HG03558 (cell line): Measurements from ENCODE around the gene DEXI.
A peak's percentile ranks its signal among the peaks of the same experiment; 100 is the strongest.
"Not testable (repeated sequence)": the region's sequence is repeated elsewhere in the genome, so short reads cannot be mapped to it uniquely, and the experiment has no call there.

Experiments
- ATAC-seq: cut with Tn5 transposase; IDR thresholded peaks from one replicate; pipeline ENCODE4 v1.9.1; 2021; ENCODE audit warnings: moderate number of reproducible peaks; ENCODE audit not compliant: unreplicated experiment; ENCODE audit errors: extremely low read depth

Gene DEXI

DNA sequence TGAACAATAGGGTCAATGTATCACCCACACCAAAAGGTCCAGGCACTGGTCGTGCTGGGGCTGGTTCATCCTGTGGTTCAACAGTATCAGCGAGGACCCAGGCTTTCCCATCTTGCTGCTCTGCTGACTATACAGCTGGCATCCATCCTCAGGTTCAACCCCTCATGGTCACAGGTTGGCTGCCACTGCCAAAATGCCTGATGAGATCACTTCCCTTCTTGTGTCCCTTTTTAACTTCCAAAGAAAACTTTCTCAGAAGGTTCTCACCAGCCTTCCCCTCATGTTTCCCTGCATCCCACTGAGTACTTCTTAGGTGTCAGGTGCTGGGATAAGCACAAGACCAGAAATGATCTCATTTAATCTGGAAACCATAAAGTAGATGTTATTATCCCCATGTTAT, 27.8 kb upstream of the DEXI start:
- no peak for ATAC-seq

DNA sequence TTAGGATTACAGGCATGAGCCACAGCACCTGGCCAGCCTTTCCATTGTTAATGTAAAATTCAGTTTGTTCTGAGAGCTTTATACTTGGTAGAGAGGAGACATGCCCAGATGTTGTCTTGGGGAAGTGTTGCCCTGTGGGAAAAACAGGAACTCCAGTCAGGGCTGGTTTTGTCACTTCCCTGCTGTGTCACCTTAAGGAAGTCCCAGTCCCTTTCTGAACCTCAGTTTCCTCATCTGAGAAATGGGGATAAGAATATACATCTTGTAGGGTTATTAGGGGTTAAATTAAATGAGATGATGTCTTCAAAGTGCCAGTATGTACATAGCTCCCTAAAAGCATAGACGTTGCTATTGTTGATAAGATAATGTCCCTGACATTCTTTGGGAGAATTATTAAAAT, 27.3 kb upstream of the DEXI start:
- ATAC-seq: no peak

DNA sequence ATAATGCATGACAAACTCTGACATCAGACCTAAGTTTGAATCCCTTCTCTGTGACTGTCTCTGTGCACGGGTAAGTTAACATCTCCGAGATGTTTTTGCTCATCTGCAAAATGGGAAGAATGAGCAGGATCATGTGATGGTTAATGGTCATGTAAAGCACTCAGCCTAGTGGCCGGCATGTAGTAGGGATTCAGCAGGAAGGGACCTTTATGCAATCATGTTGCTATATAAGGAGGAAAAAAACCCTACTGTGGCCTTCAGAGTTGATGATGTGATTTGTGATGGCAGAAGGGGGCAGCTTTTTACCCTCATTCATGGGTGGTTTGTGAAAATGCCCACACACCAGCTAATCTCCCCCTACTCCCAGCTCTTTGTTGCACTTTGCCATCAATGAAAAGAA, 26.2 kb upstream of the DEXI start:
- no peak for ATAC-seq

DNA sequence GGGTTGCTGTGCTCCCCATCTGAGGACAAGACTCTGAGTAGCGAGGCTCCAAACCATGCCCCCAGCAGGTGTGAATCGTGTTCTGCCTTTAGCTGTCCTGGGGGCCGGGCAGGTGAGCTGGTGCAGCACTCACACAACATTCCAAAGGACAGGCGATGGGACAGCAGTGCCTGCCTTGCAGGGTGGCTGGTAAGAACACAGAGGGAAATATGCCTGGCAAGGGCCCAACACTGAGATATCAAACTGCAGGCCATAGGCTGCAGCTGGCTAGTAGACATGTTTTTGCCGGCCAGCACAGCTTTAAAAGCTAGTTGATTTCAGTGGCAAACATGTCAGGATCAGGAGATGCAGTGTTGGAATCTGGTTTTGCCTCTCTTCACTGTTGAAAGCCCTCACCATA, 25.7 kb upstream of the DEXI start:
- no peak for ATAC-seq

DNA sequence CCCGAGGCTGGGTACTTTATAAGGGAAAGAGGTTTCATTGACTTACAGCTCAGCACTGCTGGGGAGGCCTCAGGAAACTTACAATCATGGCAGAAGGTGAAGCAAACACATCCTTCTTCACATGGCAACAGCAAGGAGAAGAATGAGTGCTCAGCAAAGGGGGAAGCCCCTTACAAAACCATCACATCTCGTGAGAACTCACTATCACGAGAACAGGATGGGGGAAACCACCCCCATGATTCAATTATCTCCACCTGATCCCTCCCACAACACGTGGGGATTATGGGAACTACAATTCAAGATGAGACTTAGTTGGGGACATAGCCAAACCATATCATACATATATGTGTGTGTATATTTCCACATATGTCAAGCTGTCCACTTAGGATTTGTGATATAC, 24.3 kb upstream of the DEXI start:
- not testable (repeated sequence) for ATAC-seq

DNA sequence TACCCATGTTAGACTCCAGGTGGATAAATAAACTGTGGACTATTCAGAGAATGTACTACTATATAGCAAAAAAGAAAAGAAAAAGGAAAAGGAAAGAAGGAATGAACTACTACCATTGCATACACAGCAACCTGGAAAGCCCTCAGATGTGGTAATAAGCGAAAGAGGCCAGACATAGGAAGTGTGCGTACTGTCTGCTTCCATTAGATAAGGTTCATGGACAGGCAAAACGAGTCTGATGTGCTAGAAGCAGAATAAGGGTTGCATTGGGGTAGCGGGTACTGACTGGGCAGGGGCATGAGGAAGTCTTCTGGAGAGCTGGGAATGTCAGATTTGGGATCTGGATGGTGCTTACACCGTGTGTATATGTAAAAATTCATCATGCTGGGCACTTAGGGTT, 23.9 kb upstream of the DEXI start:
- ATAC-seq: no peak

DNA sequence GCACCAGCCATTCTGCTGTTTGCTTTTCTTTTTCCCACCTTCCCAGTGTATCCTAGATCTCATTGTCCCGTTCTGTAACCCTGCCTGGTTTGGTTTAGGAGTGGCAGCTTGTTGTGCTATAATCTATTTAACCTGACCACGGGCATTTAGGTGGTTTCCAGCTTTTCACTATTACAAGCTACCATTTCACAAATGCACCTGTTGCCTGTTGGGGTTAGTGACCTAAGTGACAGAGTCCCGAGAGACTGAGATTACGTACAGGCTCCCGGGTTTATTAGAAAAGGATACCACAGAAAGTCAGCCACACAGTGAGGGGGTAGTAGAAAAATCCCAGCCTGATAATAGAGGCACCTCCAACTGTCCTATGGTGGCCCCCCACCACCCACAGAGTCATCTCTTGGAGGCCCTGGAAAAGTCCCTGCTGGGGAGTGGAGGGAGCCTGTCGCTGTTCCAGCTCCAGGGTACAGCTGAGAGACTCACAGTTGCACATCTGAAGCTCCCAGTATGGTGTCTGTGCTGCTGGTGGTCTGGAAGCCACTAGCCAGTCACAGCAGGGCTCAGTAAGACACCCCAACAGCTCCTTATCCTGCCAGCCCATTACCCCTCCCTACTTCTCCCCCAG, 23.3 kb upstream of the DEXI start:
- peak; percentile 43 for ATAC-seq

DNA sequence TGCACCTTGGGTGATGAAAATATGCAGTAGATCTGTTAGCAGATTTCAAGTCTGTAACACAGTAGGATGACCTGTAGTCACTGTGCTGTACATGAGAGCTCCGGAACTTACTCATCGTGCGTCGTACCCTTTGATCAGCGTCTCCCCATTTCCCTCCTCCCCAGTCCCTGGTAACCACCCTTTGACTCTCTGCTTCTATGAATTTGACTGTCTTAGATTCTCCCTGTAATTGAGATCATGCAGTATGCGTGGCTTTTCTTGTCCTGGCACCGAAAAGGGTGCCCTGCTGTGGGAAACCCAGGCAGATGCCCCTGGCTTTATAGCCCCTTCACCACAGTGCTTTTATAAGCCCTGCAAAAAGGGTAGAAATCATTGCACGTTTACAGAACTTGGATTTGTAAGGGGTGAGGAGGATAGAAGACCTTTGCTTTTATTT, 22.6 kb upstream of the DEXI start:
- no peak for ATAC-seq

DNA sequence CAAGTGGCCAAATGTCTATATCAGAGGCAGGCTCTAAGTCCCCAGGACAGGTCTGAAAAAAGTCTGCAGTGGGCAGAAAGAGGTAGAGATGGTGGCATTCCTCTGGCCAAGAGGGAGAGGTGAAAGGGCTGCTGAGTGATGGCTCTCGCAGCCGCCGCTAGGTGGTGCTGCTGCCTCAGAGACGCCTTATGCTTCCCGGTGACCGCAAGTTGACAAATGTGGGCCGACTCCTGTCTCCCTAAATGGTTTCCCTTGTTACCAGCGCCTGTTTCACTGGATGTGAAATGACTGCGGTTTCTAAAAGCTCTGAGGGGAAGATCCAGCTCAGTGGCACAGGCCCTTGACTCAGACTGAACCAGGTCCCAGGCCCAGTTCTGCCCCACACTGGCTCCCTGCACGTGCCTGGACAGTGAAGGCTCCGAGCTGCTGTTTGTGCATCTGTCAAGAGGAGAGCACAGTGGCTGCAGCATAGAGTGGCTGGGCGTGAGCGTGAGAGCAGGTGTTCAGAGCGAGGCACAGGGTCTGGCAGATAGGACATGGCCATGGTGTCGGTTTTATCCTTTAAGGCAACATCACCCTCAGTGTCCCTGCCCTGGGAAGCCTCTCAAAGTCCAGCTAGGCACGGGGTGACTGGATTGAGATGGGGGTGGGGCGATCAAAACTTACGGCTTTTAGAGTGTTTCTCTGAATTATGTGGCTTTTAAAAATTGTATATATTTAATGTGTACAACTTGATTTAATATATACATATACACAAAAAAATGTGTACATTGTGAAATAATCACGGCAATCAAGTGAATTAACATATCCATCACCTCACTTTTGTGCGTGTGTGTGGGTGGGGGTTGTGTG, 22.0 kb upstream of the DEXI start:
- no peak for ATAC-seq

DNA sequence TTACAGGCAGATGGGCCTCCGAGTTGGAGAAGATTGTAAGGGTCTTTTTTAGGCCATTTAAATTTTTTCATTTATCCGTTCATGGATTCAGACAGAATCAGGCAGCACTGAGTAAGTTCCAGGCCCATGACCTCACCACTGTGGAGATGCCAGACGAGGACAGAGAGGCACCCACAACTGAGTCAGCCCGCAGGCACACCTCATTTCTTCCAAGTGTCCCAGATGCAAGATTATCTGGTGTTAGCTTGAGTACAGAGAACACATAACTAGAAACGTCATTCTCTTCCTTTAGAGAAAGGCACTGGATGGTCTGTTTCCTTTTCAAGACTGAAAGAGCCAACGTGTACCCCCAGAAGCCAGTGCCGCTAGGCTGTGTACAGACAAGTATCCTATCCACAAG, 19.0 kb upstream of the DEXI start:
- no peak for ATAC-seq

DNA sequence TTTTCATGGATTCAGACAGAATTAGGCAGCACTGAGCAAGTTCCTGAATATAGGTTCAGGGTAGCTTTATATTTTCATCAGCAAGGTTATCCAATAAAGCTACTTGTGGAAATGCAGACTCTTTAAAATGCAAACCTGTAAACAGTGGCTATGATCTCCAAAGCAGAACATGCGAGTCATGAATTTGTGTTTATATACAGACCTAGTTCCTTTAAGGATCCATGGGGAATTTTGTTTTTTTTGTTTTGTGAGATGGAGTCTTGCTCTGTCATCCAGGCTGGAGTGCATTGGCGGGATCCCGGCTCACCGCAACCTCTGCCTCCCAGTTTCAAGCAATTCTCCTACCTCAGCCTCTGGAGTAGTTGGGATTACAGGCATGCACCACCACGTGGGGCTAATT, 16.9 kb upstream of the DEXI start:
- ATAC-seq: no peak

DNA sequence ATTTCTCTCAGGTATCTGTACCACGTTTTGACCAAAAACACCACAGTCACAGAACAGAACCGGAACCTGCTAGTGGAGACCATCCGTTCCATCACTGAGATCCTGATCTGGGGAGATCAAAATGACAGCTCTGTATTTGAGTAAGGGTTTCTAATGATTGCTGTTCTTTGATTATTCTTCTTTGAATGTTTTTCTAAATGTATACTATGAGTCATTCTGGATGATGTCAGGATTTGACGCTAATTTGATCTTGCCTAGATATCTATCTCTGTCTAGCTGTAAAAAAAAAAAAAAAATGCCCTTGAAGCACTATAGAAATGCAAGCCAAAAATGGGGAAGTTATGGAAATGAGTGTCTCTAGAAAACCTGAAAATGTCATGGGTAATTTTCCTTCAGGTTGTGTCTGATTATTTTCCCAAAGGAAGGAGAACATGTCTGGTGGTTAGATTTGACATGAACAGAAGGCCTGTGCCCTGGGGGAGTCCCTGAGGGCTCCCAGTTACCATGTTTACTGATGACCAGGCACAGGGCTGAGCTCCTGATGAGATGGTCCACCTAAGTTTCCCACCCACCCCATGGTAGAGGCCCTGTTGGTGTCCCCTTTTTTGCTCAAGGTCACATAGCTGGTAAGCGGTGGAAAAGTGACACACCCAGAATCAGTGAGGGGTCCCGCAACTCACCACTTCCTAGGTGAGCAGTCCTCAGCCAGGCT, 15.7 kb upstream of the DEXI start:
- no peak for ATAC-seq

DNA sequence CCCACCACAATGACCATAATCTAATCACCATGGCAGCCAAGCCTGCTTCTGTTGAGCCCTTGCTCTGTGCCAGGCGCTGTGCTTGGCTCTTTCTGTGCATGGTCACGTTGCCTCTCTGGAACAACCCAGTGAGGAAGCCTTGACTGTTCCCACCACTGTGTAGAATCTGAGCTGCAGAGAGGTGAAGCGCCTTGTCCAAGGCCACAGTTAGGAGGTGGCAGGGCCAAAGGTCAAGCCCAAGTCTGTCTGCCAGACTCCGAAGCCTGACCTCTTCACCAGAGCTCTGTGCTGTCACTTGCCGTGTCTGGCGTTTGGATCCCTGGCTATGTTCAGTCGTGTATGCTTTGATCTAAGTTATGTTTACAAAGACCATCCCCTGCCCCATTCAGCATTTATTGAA, 12.6 kb upstream of the DEXI start:
- ATAC-seq: no peak

DNA sequence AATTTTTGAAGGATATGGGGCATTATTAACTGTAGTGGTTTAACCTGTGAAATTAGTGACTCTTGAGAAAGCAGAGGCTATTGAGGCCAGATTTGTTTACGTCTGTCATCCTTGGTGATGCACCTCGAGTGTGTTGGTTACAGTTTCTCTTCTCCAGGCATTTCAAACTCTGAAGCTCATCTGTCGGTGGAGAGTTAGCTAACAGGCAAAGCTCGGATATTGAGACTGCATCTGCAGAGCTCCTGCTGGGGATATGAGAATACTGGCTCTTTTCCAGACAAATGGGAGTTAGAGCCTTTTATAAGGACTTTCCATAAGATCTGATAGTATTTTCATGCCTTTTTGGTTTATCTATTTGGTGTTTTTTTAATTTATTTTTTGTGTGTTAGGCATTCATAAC, 8.8 kb upstream of the DEXI start:
- ATAC-seq: no peak

DNA sequence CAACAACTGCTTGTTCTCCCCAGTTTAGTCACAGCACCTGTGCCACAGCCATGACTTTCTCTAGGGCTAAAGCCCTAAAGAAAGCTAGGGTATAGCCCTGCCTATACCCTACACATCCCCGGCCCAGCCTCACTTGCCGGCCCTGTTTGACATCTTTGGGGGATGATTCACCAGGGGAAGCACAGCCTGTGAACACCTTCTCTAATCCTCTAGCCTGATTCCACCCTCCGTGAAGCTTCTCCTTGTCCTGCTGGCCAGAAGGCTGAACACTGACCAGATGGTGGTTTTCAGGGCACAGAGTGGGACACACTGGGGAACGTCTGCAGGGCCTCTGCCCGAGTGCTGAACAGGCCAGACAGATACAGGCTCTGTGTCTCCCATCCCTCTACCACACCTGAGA, 8.1 kb upstream of the DEXI start:
- ATAC-seq: no peak

DNA sequence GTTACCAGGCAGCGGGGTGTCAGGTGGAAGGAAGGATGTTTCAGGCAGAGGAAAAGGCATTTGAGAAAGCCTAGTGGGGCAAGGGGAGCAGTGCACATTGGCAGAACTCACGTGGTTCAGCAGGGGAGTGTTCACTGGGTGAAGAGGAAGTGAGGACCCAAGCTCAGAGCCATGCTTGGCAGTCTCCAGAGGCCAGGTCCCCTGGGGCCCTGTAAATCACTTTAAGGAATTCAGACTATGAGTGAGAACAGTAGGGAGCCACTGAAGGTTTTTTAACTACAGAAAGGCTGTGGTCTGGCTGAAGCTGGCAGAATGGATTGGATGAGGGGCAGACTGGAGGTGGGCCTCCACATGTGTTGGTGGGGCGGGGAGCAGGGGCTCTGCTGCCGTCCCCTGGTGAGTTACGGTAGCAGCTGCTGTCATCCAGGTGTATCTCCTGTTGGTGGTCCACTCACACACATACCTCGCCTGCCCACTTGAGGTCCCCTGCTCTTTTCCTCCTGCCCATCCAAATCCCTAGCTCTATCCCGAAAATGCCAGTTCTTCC, 7.2 kb upstream of the DEXI start:
- peak; percentile 58 for ATAC-seq

DNA sequence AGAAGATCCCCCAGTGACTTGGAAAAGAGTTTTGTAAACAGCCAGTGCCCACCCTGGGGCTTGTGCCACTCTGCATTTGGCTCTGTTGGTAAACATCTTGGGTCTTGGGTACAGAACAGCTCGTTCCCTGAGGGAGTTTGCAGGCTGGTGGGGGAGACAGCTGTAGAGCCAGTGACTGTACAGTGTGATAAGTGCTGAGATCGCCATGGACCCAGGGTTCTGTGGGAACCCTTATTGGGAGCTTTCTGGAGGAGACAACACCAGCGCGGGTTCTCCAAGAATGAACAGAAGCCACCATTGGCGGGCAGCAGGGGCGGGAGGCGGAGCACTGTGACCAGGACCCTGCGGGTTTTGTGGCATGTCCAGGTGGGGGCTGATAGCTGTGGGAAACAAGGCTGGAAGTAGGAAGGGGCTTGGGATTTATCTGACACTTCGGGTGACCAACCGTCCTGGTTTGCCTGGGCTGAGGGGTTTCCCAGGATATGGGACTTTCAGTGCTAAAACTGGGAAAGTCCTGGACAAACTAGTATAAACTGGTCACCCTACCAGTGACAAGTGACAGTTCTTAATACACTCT, 5.0 kb upstream of the DEXI start:
- no peak for ATAC-seq

DNA sequence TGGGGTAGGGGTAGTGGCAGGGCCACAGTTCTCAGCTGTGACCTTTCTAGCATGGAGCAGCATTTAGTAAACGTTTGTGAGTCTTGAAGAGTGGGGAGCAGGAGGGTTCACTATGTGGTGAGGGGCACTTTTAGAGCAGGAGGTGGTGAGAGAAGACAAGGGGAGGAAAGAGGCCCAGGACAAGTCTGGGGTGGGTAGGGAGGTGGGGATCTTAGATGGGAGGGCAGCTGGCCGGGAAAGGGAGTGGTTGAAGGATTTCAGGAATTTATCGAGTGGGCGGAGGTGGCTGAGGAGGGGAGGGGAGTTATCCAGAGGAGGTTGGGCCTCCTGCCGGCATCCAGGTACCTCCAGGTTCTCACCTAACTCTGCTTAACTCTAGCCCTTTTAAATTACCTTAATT, 4.0 kb upstream of the DEXI start:
- no peak for ATAC-seq

DNA sequence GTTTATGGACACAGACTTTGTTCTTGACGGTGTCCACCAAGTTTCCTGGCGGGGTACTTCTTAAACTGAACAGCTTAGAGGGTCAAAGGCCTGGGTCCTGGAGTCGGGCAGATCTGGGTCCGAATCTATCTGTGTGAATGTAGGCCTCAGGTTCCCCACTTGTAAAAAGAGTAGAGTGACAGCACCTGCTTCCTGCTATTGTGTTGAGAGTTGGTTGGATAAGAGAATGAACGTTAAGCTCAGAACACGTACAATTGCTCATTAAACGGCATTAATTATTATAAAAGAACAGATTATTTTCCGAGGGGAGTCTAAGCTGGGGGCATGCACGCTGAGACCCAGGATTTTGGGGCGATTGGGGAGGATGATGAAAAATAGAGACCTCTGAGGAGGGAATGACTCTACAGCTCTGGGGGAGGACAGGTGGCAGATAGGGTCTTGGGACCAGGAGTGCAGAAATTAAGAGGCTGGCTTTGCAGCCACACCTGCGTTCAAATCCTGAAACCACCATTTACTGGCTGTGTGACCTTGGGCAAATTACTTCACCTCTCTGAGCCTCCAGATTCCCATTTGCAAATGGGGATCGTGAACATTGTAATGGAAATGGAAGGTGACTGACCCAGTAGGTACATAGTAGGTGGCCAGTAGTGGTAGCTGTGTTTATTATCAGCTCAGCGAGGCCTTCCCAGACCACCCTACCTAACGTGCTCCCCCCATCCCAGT, 3.0 kb upstream of the DEXI start:
- no peak for ATAC-seq
